Suprapubic skin (tissue), 4 donors: Measurements from ENCODE around the gene PNMA3. TPM values are rescaled to one million over a fixed set of nuclear protein-coding genes. Genes with fewer than 3 reads are reported as not detected.
"Not testable (repeated sequence)": the region's sequence is repeated elsewhere in the genome, so short reads cannot be mapped to it uniquely, and the experiment has no call there.

ENCODE experiments used
- DNase-seq, 2 donors: peaks; one replicate each; pipeline ENCODE4 v3.0.0-alpha.2; 2019; ENCODE audit warnings: low spot score in 2 of 2
- H3K27ac ChIP-seq: fragments of 200-600 bp; sonication (generic); one replicate; pipeline ENCODE4 v1.5.1; 2019
- H3K27me3 ChIP-seq: fragments of 200-600 bp; sonication (generic); one replicate; pipeline ENCODE4 v1.5.1; 2019
- H3K36me3 ChIP-seq: fragments of 200-600 bp; sonication (generic); one replicate; pipeline ENCODE4 v1.5.1; 2019
- H3K4me1 ChIP-seq: fragments of 200-600 bp; sonication (generic); one replicate; pipeline ENCODE4 v1.5.1; 2019
- H3K4me3 ChIP-seq: fragments of 200-600 bp; sonication (generic); one replicate; pipeline ENCODE4 v1.5.1; 2019; ENCODE audit warnings: mild to moderate bottlenecking
- H3K9me3 ChIP-seq: fragments of 200-600 bp; sonication (generic); one replicate; pipeline ENCODE4 v1.5.1; 2019
- CTCF ChIP-seq, 2 donors: fragments of 200-600 bp in 1 of 2; fragments of 450-650 bp in 1 of 2; sonication (generic) in 1 of 2; IDR thresholded peaks; one replicate each; pipeline ENCODE4 v1.5.1; 2016 to 2019; ENCODE audit warnings: antibody characterized with exemption in 2 of 2, mild to moderate bottlenecking in 1 of 2, moderate library complexity in 1 of 2
- EP300 ChIP-seq: sonication (generic); formaldehyde crosslinking; IDR thresholded peaks from one replicate; pipeline ENCODE4 v1.6.1; 2017; ENCODE audit warnings: antibody characterized with exemption
- POLR2A ChIP-seq, 2 donors: fragments of 450-650 bp; IDR thresholded peaks; one replicate each; pipeline ENCODE4 v1.6.1; 2017; ENCODE audit warnings: antibody characterized with exemption in 2 of 2, mild to moderate bottlenecking in 2 of 2, moderate library complexity in 2 of 2
- POLR2AphosphoS5 ChIP-seq, 3 donors: sonication (generic); formaldehyde crosslinking; IDR thresholded peaks; one replicate each; pipeline ENCODE4 v1.6.1; 2017; ENCODE audit warnings: antibody characterized with exemption in 3 of 3
- WGBS: methylation state at CpG from one replicate; pipeline ENCODE4 v1.1.5; 2018; 5-methylcytosine and 5-hydroxymethylcytosine counted together
- total RNA-seq, 4 donors: library from RNA; depleted of rRNA; stranded (reverse); fragments of >200 nt; gene quantifications; one replicate each; pipeline ENCODE4 v1.1.0, GENCODE V29; 2016

PNMA3 gene
- total RNA-seq, 4 donors from 2014 or later, result 0.26 to 0.97 (median 0.61) TPM

DNA sequence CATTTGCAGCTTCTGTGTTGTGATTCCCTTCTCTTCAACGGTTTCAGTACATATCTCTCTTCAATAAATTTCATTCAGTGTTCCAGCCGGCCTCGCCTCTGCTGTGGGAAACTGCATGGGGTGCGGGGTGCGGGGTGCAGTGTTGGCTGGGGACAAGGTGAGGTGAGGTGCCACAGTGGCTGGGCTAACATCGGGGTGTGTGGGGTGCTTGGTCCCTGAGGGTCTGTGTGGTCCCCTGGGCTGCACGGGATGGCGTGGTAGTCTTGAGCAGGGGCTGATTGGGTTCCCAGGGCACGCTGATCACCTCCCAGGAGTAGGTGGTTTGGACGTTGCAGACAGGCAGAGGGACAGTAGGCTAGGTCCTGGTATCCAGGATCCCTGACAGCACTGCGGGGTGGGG, 18.7 kb downstream of the PNMA3 start:
- TF ChIP-seq POLR2AphosphoS5 (IDR thresholded peaks at IDR 0.05) (no peak), POLR2A (IDR thresholded peaks at IDR 0.05) (no peak), EP300 (no peak), CTCF (IDR thresholded peaks at IDR 0.05) (no peak)
- Histone ChIP-seq H3K4me3 (no peak overlapping the region), H3K36me3 (no peaks in the 10 kb centered on the region), H3K27me3 (no peaks in the 10 kb centered on the region), H3K9me3 (no peaks in the 10 kb centered on the region), H3K4me1 (no peaks in the 10 kb centered on the region), H3K27ac (no peak overlapping the region)
- WGBS, result 94% methylated on average over 8 of the region's 11 CpGs
- DNase-seq, result no peak

DNA sequence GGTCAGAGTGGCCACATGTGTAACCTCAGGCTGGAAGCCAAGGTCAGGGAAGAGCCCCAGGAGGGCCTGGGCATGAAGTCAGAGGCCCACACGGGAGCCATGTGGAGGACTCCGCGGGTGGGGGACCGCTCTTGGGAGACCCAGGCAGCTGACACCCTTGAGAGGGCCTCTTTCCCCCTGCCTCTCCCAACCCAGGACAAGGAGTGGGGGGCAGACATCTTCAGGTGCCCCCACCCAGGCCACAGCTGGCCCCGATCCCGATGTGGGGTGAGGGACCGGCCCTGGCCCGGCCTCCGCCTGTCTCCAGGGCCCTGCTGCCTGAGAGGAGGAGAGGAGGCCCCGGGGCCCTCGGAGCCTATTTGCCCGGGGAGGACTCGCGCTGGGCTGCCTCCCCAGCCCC, 19.1 kb downstream of the PNMA3 start:
- no peak for TF ChIP-seq CTCF (IDR thresholded peaks at IDR 0.05)
- TF ChIP-seq POLR2A (IDR thresholded peaks at IDR 0.05), result no peak
- TF ChIP-seq POLR2AphosphoS5 (IDR thresholded peaks at IDR 0.05), result no peak
- no peak for TF ChIP-seq EP300
- no peaks in the 10 kb centered on the region for H3K36me3 ChIP-seq
- no peaks in the 10 kb centered on the region for H3K4me1 ChIP-seq
- no peak overlapping the region for H3K27ac ChIP-seq
- H3K27me3 ChIP-seq, result no peaks in the 10 kb centered on the region
- no peaks in the 10 kb centered on the region for H3K9me3 ChIP-seq
- no CpG with 5 or more reads among the region's 14 CpGs for WGBS
- no peak overlapping the region for H3K4me3 ChIP-seq
- no peak for DNase-seq

- DNase-seq, H3K36me3 ChIP-seq, H3K27me3 ChIP-seq, H3K9me3 ChIP-seq, H3K4me3 ChIP-seq, H3K4me1 ChIP-seq, H3K27ac ChIP-seq: not testable (repeated sequence)
- WGBS, result no CpG with 5 or more reads among the region's 76 CpGs
Observed at GRCh38 chrX:153077437-153078135, 21.3 kb downstream of the PNMA3 start.

GRCh38 chrX:153083238-153083923, 27.1 kb downstream of the PNMA3 start:
- not testable (repeated sequence) for DNase-seq, H3K27me3 ChIP-seq, H3K36me3 ChIP-seq, H3K4me3 ChIP-seq, H3K27ac ChIP-seq, H3K9me3 ChIP-seq, H3K4me1 ChIP-seq
- WGBS, result 83% methylated on average over 8 of the region's 23 CpGs

DNA sequence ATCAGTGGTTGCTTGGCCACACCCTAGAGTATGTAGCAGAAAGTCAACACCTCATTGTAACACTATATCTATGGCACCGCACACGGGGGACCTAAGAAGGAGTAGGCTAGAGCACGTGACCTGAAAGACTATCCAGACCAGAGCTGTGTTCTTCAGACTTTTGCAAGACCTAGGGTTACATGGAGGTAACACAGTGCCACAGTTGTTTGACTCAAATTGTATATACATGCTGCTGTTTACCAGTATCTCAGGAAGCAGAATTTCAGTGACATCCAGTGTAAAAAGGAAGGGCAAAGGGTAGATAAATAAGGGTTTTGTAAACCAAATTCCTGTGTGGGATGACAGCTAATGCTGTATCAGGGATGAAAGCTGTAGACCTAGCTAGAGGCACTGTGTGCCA, 46.1 kb downstream of the PNMA3 start:
- no peak overlapping the region for H3K4me3 ChIP-seq
- 65% methylated on average over 3 of the region's 3 CpGs for WGBS
- H3K27ac ChIP-seq, result no peak overlapping the region
- H3K4me1 ChIP-seq, result no peaks in the 10 kb centered on the region
- H3K27me3 ChIP-seq, result no peaks in the 10 kb centered on the region
- H3K9me3 ChIP-seq, result no peaks in the 10 kb centered on the region
- TF ChIP-seq POLR2A (IDR thresholded peaks at IDR 0.05), result no peak
- no peak for TF ChIP-seq CTCF (IDR thresholded peaks at IDR 0.05)
- no peak for TF ChIP-seq POLR2AphosphoS5 (IDR thresholded peaks at IDR 0.05)
- no peak for TF ChIP-seq EP300
- DNase-seq, result no peak
- no peaks in the 10 kb centered on the region for H3K36me3 ChIP-seq

DNA sequence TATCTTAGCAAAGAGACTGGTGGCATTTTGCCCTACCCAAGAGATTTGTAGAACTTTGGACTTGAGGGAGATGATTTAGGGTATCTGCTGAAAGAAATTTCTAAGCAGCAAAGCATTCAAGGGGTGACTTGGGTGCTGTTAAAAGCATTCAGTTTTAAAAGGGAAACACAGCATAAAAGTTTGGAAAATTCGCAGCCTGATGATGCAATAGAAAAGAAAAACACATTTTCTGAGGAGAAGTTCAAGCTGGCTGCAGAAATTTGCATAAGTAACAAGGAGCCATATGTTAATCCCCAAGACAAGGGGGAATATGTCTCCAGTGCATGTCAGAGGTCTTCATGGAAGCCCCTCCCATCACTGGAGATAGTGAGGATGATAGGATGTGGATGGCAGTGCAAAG, 48.7 kb downstream of the PNMA3 start:
- 60% methylated on average over 1 of the region's 1 CpG for WGBS
- not testable (repeated sequence) for H3K27me3 ChIP-seq, H3K4me1 ChIP-seq, DNase-seq, H3K4me3 ChIP-seq, H3K27ac ChIP-seq, H3K36me3 ChIP-seq, H3K9me3 ChIP-seq

GRCh38 chrX:153106092-153106801, 50.0 kb downstream of the PNMA3 start:
- H3K36me3 ChIP-seq, H3K9me3 ChIP-seq, H3K4me3 ChIP-seq, DNase-seq, H3K4me1 ChIP-seq, H3K27ac ChIP-seq, H3K27me3 ChIP-seq: not testable (repeated sequence)
- WGBS, result 16% methylated on average over 2 of the region's 12 CpGs
